Breast epithelium (tissue), 4 donors: ENCODE results near the gene SPECC1L. TPM values are rescaled to one million over a fixed set of nuclear protein-coding genes. Genes with fewer than 3 reads are reported as not detected.

ENCODE experiments used
- DNase-seq, 2 donors: peaks; one replicate each; pipeline ENCODE4 v3.0.0-alpha.2; 2019; ENCODE audit warnings: low spot score in 2 of 2
- H3K27ac ChIP-seq, 2 donors: fragments of 200-600 bp; sonication (generic) in 1 of 2; one replicate each; pipeline ENCODE4 v1.5.1; 2016 to 2019; ENCODE audit warnings: mild to moderate bottlenecking in 1 of 2
- H3K27me3 ChIP-seq, 2 donors: fragments of 200-600 bp; sonication (generic) in 1 of 2; one replicate each; pipeline versions ENCODE4 v1.5.1 to v1.6.0; 2017 to 2019; ENCODE audit warnings: control low read depth in 1 of 2, mild to moderate bottlenecking in 1 of 2
- H3K36me3 ChIP-seq: fragments of 200-600 bp; one replicate; pipeline ENCODE4 v1.5.1; 2019
- H3K4me1 ChIP-seq, 2 donors: fragments of 200-600 bp; sonication (generic); one replicate each; pipeline ENCODE4 v1.5.1; 2016 to 2019; ENCODE audit warnings: control low read depth in 1 of 2
- H3K4me3 ChIP-seq, 3 donors: fragments of 200-600 bp; sonication (generic); 1 replicate in 2 of 3; 2 replicates in 1 of 3; pipeline ENCODE4 v1.5.1; 2016 to 2019; ENCODE audit warnings: mild to moderate bottlenecking in 3 of 3, moderate library complexity in 2 of 3
- H3K9me3 ChIP-seq, 2 donors: fragments of 200-600 bp; sonication (generic) in 1 of 2; one replicate each; pipeline ENCODE4 v1.5.1; 2016 to 2019; ENCODE audit warnings: control low read depth in 1 of 2
- POLR2A ChIP-seq: fragments of 450-650 bp; IDR thresholded peaks from one replicate; pipeline ENCODE4 v1.6.1; 2016; ENCODE audit warnings: antibody characterized with exemption, mild to moderate bottlenecking, moderate library complexity
- POLR2AphosphoS5 ChIP-seq, 3 donors: sonication (generic); formaldehyde crosslinking; IDR thresholded peaks; one replicate each; pipeline ENCODE4 v1.6.1; 2017; ENCODE audit warnings: antibody characterized with exemption in 3 of 3
- intact Hi-C: fragments of 100-400 bp; cut with DNase I; formaldehyde crosslinking; loops from one replicate; pipeline ENCODE4 v1.15.1; 2023; ENCODE audit warnings: low total_unique reads
- total RNA-seq, 3 donors: library from RNA; depleted of rRNA; stranded (reverse); fragments of >200 nt; gene quantifications; one replicate each; pipeline ENCODE4 v1.1.0, GENCODE V29; 2016
- TF ChIP-seq, protein P1 (sequence below), 3 donors: fragments of 450-650 bp; IDR thresholded peaks; one replicate each; pipeline ENCODE4 v1.5.1; 2016 to 2017; ENCODE audit warnings: antibody characterized with exemption in 3 of 3, mild to moderate bottlenecking in 3 of 3, moderate library complexity in 3 of 3

Gene SPECC1L
- total RNA-seq, 3 donors from 2014 or later, result 33.4 to 61.0 (median 53.7) TPM

GRCh38 chr22:24465566-24465965 lies 194.9 kb downstream of the SPECC1L start:
- no peaks in the 10 kb centered on the region for H3K36me3 ChIP-seq
- TF ChIP-seq, protein P1, sequence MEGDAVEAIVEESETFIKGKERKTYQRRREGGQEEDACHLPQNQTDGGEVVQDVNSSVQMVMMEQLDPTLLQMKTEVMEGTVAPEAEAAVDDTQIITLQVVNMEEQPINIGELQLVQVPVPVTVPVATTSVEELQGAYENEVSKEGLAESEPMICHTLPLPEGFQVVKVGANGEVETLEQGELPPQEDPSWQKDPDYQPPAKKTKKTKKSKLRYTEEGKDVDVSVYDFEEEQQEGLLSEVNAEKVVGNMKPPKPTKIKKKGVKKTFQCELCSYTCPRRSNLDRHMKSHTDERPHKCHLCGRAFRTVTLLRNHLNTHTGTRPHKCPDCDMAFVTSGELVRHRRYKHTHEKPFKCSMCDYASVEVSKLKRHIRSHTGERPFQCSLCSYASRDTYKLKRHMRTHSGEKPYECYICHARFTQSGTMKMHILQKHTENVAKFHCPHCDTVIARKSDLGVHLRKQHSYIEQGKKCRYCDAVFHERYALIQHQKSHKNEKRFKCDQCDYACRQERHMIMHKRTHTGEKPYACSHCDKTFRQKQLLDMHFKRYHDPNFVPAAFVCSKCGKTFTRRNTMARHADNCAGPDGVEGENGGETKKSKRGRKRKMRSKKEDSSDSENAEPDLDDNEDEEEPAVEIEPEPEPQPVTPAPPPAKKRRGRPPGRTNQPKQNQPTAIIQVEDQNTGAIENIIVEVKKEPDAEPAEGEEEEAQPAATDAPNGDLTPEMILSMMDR (IDR thresholded peaks at IDR 0.05), result no peak
- TF ChIP-seq POLR2AphosphoS5 (IDR thresholded peaks at IDR 0.05), result no peak
- TF ChIP-seq POLR2A, result no peak
- no peaks in the 10 kb centered on the region for H3K4me1 ChIP-seq
- intact Hi-C loops, result no loop called here
- H3K4me3 ChIP-seq, result no peak overlapping the region
- no peaks in the 10 kb centered on the region for H3K27me3 ChIP-seq
- H3K27ac ChIP-seq, result peak overlapping the region in 1 of 2 donors; percentile 38
- DNase-seq, result no peak
- H3K9me3 ChIP-seq, result no peaks in the 10 kb centered on the region

GRCh38 chr22:24465975-24466374 lies 195.3 kb downstream of the SPECC1L start:
- no peak overlapping the region for H3K4me3 ChIP-seq
- TF ChIP-seq, protein P1 (IDR thresholded peaks at IDR 0.05), result no peak
- TF ChIP-seq POLR2AphosphoS5 (IDR thresholded peaks at IDR 0.05) (no peak), POLR2A (no peak)
- intact Hi-C loops, result no loop called here
- no peaks in the 10 kb centered on the region for H3K9me3 ChIP-seq
- no peak overlapping the region for H3K27ac ChIP-seq
- no peak for DNase-seq
- no peaks in the 10 kb centered on the region for H3K36me3 ChIP-seq
- H3K27me3 ChIP-seq, result no peaks in the 10 kb centered on the region
- H3K4me1 ChIP-seq, result no peaks in the 10 kb centered on the region

- H3K4me1 ChIP-seq, result no peaks in the 10 kb centered on the region
- no peaks in the 10 kb centered on the region for H3K9me3 ChIP-seq
- TF ChIP-seq POLR2AphosphoS5 (IDR thresholded peaks at IDR 0.05), result no peak
- no peak overlapping the region for H3K4me3 ChIP-seq
- H3K27ac ChIP-seq, result peak overlapping the region in 1 of 2 donors; percentile 48
- intact Hi-C loops, result no loop called here
- DNase-seq, result no peak
- no peaks in the 10 kb centered on the region for H3K27me3 ChIP-seq
- no peaks in the 10 kb centered on the region for H3K36me3 ChIP-seq
Observed at GRCh38 chr22:24466716-24467328, 196.2 kb downstream of the SPECC1L start.

GRCh38 chr22:24467340-24467739 lies 196.7 kb downstream of the SPECC1L start:
- H3K9me3 ChIP-seq, result no peaks in the 10 kb centered on the region
- no peaks in the 10 kb centered on the region for H3K36me3 ChIP-seq
- no peaks in the 10 kb centered on the region for H3K27me3 ChIP-seq
- peak overlapping the region in 1 of 2 donors; percentile 10 for H3K27ac ChIP-seq
- no peak for TF ChIP-seq POLR2AphosphoS5 (IDR thresholded peaks at IDR 0.05)
- TF ChIP-seq, protein P1 (IDR thresholded peaks at IDR 0.05), result no peak
- no peak for TF ChIP-seq POLR2A
- no peak for DNase-seq
- no peak overlapping the region for H3K4me3 ChIP-seq
- intact Hi-C loops, result no loop called here
- no peaks in the 10 kb centered on the region for H3K4me1 ChIP-seq

Other genes starting within 250 kb of the SPECC1L start
- 1 to 10 TPM in 2 of 3 donors, under 1 TPM in 1; 0.80 to 7.9 (median 5.6) TPM for gene SUSD2, start 89.3 kb upstream of the SPECC1L start, total RNA-seq
- gene GGT5, start 25.7 kb upstream of the SPECC1L start, total RNA-seq, result 100 to 1,000 TPM in 1 of 3 donors, 10 to 100 TPM in 2; 27.1 to 114 (median 61.0) TPM
- gene ADORA2A, start 156.8 kb downstream of the SPECC1L start, total RNA-seq, result 1 to 10 TPM; 1.8 to 4.3 (median 3.4) TPM
- under 1 TPM; 0.16 to 0.44 (median 0.33) TPM for gene UPB1, start 224.5 kb downstream of the SPECC1L start, total RNA-seq